Type B pancreatic cell (in vitro differentiated cells): ENCODE results near the gene KLK4. TPM values are rescaled to one million over a fixed set of nuclear protein-coding genes. Genes with fewer than 3 reads are reported as not detected.
"Not testable (repeated sequence)": the region's sequence is repeated elsewhere in the genome, so short reads cannot be mapped to it uniquely, and the experiment has no call there.

Experiments
- DNase-seq: peaks from one replicate; pipeline ENCODE4 v3.0.0; 2021; ENCODE audit warnings: mixed read lengths; ENCODE audit not compliant: unreplicated experiment; ENCODE audit errors: extremely low spot score
- H3K27ac Mint-ChIP-seq: 2 replicates; pipeline ENCODE4 v1.8.0; 2021; ENCODE audit warnings: mild to moderate bottlenecking, mixed read lengths
- H3K27me3 Mint-ChIP-seq: 2 replicates; pipeline ENCODE4 v1.8.0; 2021; ENCODE audit warnings: mixed read lengths
- H3K36me3 Mint-ChIP-seq: 2 replicates; pipeline ENCODE4 v1.8.0; 2021; ENCODE audit warnings: mixed read lengths
- H3K4me1 Mint-ChIP-seq: one replicate; pipeline ENCODE4 v1.8.0; 2021; ENCODE audit warnings: mixed read lengths; ENCODE audit not compliant: unreplicated experiment
- H3K4me3 Mint-ChIP-seq: 2 replicates; pipeline ENCODE4 v1.8.0; 2021; ENCODE audit warnings: mild to moderate bottlenecking, mixed read lengths
- H3K9me3 Mint-ChIP-seq: 2 replicates; pipeline ENCODE4 v1.8.0; 2021; ENCODE audit warnings: mixed read lengths
- CTCF ChIP-seq: fragments of 200-600 bp; sonication (generic); conservative IDR thresholded peaks from 2 replicates; pipeline ENCODE4 v1.5.0; 2021; ENCODE audit warnings: antibody characterized with exemption, mild to moderate bottlenecking
- total RNA-seq: library from RNA; stranded (reverse); gene quantifications from 2 replicates; pipeline ENCODE4 v1.2.1, GENCODE V29; 2021; ENCODE audit warnings: low replicate concordance

Gene KLK4
- total RNA-seq, 1 donor from 2014 or later, result 0.46 TPM

DNA sequence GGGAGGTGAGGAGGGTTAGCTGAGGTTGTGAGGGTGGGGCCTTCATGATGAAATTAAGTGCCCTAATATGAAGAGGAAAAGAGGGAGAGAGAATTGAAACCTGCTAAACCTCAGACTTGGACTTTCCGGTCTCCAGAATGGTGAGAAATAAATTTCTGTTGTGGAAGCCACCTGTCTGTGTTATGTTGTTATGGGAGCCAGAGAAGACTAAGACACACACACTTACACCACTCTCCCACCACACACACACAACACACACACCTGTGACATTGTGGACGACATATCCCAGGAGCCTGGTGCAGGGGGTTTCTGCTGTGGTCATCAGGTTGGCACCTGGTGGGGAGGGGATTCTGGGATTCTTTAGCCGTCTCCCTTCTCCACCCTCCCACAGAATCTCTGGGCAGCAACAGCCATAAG, 14.0 kb downstream of the KLK4 start:
- no peaks in the 10 kb centered on the region for H3K9me3 Mint-ChIP-seq
- no peak for DNase-seq
- peaks cover 40% of the 10 kb centered on the region for H3K27me3 Mint-ChIP-seq
- no peak overlapping the region for H3K27ac Mint-ChIP-seq
- TF ChIP-seq CTCF, result no peak
- H3K36me3 Mint-ChIP-seq, result no peaks in the 10 kb centered on the region
- no peak overlapping the region for H3K4me3 Mint-ChIP-seq
- no peaks in the 10 kb centered on the region for H3K4me1 Mint-ChIP-seq

GRCh38 chr19:50896591-50897190, 14.5 kb downstream of the KLK4 start:
- no peak overlapping the region for H3K4me3 Mint-ChIP-seq
- no peaks in the 10 kb centered on the region for H3K4me1 Mint-ChIP-seq
- H3K27me3 Mint-ChIP-seq, result peaks cover 43% of the 10 kb centered on the region
- no peaks in the 10 kb centered on the region for H3K36me3 Mint-ChIP-seq
- H3K27ac Mint-ChIP-seq, result no peak overlapping the region
- no peaks in the 10 kb centered on the region for H3K9me3 Mint-ChIP-seq
- DNase-seq, result no peak
- no peak for TF ChIP-seq CTCF

- H3K27me3 Mint-ChIP-seq, result peaks cover 44% of the 10 kb centered on the region
- not testable (repeated sequence) for H3K27ac Mint-ChIP-seq, H3K4me3 Mint-ChIP-seq, H3K9me3 Mint-ChIP-seq, H3K36me3 Mint-ChIP-seq, DNase-seq, H3K4me1 Mint-ChIP-seq
Measured at GRCh38 chr19:50896089-50896590, 15.1 kb downstream of the KLK4 start.

GRCh38 chr19:50894478-50895356, 16.5 kb downstream of the KLK4 start:
- no peaks in the 10 kb centered on the region for H3K36me3 Mint-ChIP-seq
- no peak for TF ChIP-seq CTCF
- no peak overlapping the region for H3K27ac Mint-ChIP-seq
- no peaks in the 10 kb centered on the region for H3K4me1 Mint-ChIP-seq
- H3K4me3 Mint-ChIP-seq, result no peak overlapping the region
- DNase-seq, result no peak
- no peaks in the 10 kb centered on the region for H3K9me3 Mint-ChIP-seq
- H3K27me3 Mint-ChIP-seq, result peaks cover 47% of the 10 kb centered on the region

GRCh38 chr19:50893047-50893736, 18.0 kb downstream of the KLK4 start:
- H3K27me3 Mint-ChIP-seq, result peaks cover 44% of the 10 kb centered on the region

More at GRCh38 chr19:50893047-50893736, 18.0 kb downstream of the KLK4 start:
- no peaks in the 10 kb centered on the region for H3K4me1 Mint-ChIP-seq
- H3K27ac Mint-ChIP-seq, result no peak overlapping the region
- H3K36me3 Mint-ChIP-seq, result no peaks in the 10 kb centered on the region
- peak; percentile 17 for TF ChIP-seq CTCF
- no peak overlapping the region for H3K4me3 Mint-ChIP-seq
- H3K9me3 Mint-ChIP-seq, result no peaks in the 10 kb centered on the region
- DNase-seq, result no peak
